GM12872 (cell line): ENCODE measurements around the gene SASH1.

Experiments
- CTCF ChIP-seq: IDR thresholded peaks from 3 replicates; pipeline ENCODE4 v1.5.1; 2011; ENCODE audit warnings: low read depth, mild to moderate bottlenecking, low read length, moderate library complexity; ENCODE audit not compliant: insufficient read depth

The SASH1 gene

DNA sequence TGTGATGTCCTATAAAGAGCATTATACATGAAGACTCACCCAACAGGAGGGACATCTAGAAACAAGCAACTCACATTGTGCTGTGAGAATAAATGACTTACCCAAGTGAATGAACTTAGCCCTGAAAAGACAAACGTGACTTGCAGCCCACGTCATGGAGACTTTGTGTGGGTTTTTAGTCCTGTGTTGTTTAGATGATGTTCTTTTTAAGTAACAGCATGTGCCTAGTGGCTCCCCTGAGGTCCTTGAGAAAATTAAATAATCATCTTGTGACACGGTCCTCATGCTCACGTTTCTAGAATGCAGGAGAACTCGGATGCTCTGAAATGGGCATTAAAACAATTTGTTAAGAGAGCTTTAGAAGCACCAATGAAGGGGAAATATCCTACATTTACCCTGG, 165.1 kb downstream of the SASH1 start:
- TF ChIP-seq CTCF = no peak

- no peak for TF ChIP-seq CTCF
Observed at GRCh38 chr6:148508401-148509041, 165.9 kb downstream of the SASH1 start.

DNA sequence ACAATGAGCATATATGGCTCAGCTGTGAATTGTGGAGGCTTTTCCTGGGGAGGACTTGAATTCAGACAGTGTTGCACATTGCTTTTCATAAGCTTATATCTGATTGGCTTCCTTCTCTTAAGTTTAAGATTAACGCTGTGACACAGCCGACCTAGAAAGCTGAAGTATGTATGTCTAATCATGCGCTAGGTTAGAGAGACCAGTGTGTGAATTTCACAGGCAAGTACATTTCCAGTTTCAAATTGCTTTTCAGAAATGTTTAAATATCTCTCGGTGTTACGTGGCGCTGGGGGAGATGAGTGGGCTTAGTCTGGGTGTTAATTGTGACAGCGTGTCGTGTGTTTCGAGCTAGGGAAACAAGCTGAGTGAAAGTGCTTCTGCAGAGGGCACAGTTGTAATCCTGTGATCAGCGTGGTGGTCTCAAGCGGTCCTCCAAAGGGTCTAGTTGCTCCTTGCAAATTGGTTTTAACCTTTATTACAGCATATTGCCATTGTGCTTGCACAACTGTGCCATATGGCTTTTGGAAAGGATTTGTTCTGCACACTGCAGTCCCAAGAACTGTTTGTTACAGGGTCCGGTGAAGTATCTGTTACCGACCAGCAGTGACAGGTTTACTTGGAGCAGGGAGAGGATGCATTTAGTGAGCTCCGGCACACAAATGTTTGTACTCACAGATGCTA, 166.6 kb downstream of the SASH1 start:
- TF ChIP-seq CTCF = no peak

DNA sequence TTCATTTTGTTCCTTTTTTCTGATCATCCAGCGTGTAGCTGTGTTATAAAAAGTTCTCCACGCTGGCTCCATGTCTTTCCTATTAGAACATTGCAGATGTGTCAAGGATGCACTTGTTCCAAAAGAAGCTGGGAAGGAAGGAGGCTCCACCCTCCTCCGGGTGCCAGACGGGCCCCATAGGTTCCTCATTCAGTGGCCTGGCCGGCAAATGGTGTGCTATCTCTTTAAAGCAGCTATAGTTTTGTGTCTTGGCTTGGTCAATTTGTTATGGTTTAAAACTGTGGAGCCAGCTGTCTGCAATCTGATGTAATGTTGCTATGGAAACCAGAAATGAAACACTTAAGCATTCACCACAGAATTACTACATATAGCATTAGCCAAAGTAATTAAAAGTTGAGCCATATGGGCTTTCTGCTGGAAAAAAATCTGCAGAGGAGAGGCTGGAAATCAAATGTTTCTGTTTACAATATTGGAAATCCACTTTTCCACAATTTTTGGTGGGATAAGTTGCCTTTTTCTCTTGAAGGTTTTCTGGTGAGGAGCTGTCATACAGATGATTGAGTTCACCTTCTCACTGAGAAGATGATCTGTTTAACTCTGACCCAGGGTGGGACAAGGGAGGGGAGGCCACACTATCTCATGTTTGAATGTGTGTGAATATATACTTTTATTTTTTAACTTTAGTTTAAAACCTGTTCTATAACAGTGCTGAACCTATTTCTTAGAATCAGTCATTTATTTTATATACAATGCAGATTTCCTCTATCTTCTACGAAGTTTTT, 167.4 kb downstream of the SASH1 start:
- no peak for TF ChIP-seq CTCF

DNA sequence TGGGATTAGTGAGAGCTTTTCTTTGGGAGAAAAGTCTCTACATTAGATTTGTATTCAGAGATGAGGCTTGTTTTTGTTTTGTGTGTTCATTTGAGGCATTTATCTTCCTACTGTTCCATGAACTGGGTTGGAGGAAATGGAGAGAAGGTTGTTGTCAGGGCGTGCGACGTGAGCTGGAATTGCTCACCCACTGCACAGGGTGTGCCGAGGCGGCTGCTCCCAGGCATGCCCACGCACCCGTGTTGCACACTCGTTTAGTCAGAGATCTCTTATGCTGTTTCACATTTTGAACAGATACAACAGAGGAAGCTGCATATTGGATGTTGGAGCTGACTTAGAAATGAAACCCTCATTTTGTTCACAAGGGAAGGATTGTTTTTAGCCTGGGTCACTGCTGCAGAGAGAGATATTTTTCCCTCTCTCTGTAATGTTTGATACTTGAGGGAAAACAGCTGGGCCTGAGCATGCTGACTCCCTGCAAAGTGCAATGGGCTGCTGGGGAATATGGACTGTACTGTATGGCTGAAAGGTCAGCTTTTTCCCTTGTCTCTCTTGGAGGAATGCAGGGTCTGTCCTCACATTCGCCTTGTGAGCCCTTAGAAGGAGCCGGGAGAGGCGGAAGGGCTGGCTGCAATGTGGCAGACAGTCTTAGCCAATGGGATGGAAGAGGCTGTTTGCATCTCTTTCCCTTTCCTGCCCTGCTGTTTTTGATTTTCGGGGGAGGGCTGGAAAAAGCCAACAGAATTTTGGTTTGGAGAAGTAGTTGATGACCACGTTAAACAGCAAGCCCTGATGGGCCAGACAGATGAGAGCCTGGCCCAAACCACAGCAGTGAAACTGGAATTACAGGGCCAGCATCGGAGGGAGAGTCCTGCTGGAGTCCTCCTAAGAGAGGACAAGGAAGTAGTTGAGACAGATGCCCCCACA, 170.8 kb downstream of the SASH1 start:
- TF ChIP-seq CTCF = no peak

GRCh38 chr6:148514091-148514845, 171.6 kb downstream of the SASH1 start:
- TF ChIP-seq CTCF = no peak
